Erythroblast (primary cell): ENCODE results near the gene GPR39.

Source experiments
- GATA1 ChIP-seq: IDR thresholded peaks from 2 replicates; pipeline ENCODE4 v1.6.1; 2011; ENCODE audit warnings: low read depth, mild to moderate bottlenecking, control low read depth, low read length, moderate library complexity
- POLR2A ChIP-seq: IDR thresholded peaks from 2 replicates; pipeline ENCODE4 v1.6.1; 2011; ENCODE audit warnings: mild to moderate bottlenecking, low read length

GRCh38 chr2:132654335-132654734, 237.7 kb downstream of the GPR39 start:
- TF ChIP-seq POLR2A = no peak
- no peak for TF ChIP-seq GATA1
